ENCODE data around the gene ARHGEF26. TPM values are rescaled to one million over a fixed set of nuclear protein-coding genes. Genes with fewer than 3 reads are reported as not detected.

The ARHGEF26 gene
- total and polyA plus RNA-seq, 12 donors: 0.74 to 2.3 (median 1.1) TPM

GRCh38 chr3:154122552-154122911 is 1.3 kb downstream of the ARHGEF26 start:
- TF ChIP-seq CTCF (IDR thresholded peaks at IDR 0.05): no peak
- ATAC-seq: no peak
- H3K27me3 ChIP-seq: peaks cover 0 to 57% (median 13%) of the 10 kb centered on the region in 7 donors
- H3K4me3 ChIP-seq: peak overlapping the region; percentile 59 to 96 (median 78)
- intact Hi-C loops (cut with DNase I): loop anchor here in 5 of 10 donors (2.0 to 10.0 kb wide), 3 partner anchors 110 to 132 kb away; no protein-coding TSS in a partner anchor
- H3K9me3 ChIP-seq: no peaks in the 10 kb centered on the region
- peaks cover 0 to 28% (median 17%) of the 10 kb centered on the region in 9 donors for H3K4me1 ChIP-seq
- no peaks in the 10 kb centered on the region for H3K36me3 ChIP-seq
- 2% methylated on average over 18 of the region's 18 CpGs for WGBS, 2 donors
- DNase-seq: no peak
- peak overlapping the region in 8 of 10 donors; percentile 0 to 76 (median 59) for H3K27ac ChIP-seq

GRCh38 chr3:154122912-154123559 is 1.8 kb downstream of the ARHGEF26 start:
- no peaks in the 10 kb centered on the region for H3K36me3 ChIP-seq
- DNase-seq (no peak), ATAC-seq (peak in 1 of 8 donors; percentile 23)
- H3K9me3 ChIP-seq: no peaks in the 10 kb centered on the region
- H3K4me1 ChIP-seq: peaks cover 0 to 28% (median 17%) of the 10 kb centered on the region in 9 donors
- 5 to 8% methylated on average over 12 of the region's 12 CpGs for WGBS, 2 donors
- peak overlapping the region; percentile 59 to 96 (median 78) for H3K4me3 ChIP-seq
- no peak for TF ChIP-seq CTCF (IDR thresholded peaks at IDR 0.05)
- peak overlapping the region in 8 of 10 donors; percentile 0 to 76 (median 59) for H3K27ac ChIP-seq
- intact Hi-C loops (cut with DNase I): loop anchor here in 5 of 10 donors (2.0 to 10.0 kb wide), 3 partner anchors 110 to 132 kb away; no protein-coding TSS in a partner anchor
- H3K27me3 ChIP-seq: peaks cover 0 to 56% (median 9%) of the 10 kb centered on the region in 7 donors

GRCh38 chr3:154123906-154124305 is 2.7 kb downstream of the ARHGEF26 start:
- TF ChIP-seq CTCF (IDR thresholded peaks at IDR 0.05): no peak
- H3K4me1 ChIP-seq: peaks cover 0 to 28% (median 17%) of the 10 kb centered on the region in 9 donors
- peaks cover 0 to 48% (median 8%) of the 10 kb centered on the region in 7 donors for H3K27me3 ChIP-seq
- H3K36me3 ChIP-seq: peaks cover 0 to 3% (median 0%) of the 10 kb centered on the region in 9 donors
- no peak overlapping the region for H3K27ac ChIP-seq
- ATAC-seq (no peak), DNase-seq (no peak)
- intact Hi-C loops (cut with DNase I): loop anchor here in 5 of 10 donors (2.0 to 10.0 kb wide), 3 partner anchors 109 to 131 kb away; no protein-coding TSS in a partner anchor
- WGBS, 2 donors: 61 to 68% methylated on average over 3 of the region's 3 CpGs
- H3K4me3 ChIP-seq: peak overlapping the region in 5 of 10 donors; percentile 76 to 96 (median 81)
- no peaks in the 10 kb centered on the region for H3K9me3 ChIP-seq

- Histone ChIP-seq H3K36me3 (peaks cover 0 to 12% (median 0%) of the 10 kb centered on the region in 9 donors), H3K27me3 (peaks cover 0 to 43% (median 8%) of the 10 kb centered on the region in 7 donors), H3K4me3 (no peak overlapping the region), H3K9me3 (no peaks in the 10 kb centered on the region), H3K4me1 (peaks cover 0 to 25% (median 17%) of the 10 kb centered on the region in 9 donors), H3K27ac (no peak overlapping the region)
- intact Hi-C loops (cut with DNase I): loop anchor here in 2 of 10 donors (10.0 kb wide), 1 partner anchor 129 kb away; no protein-coding TSS in a partner anchor
- ATAC-seq: no peak
- no peak for DNase-seq
- no peak for TF ChIP-seq CTCF (IDR thresholded peaks at IDR 0.05)
- WGBS, 2 donors: 92 to 94% methylated on average over 2 of the region's 2 CpGs
Observed at GRCh38 chr3:154125378-154126030, 4.3 kb downstream of the ARHGEF26 start.
